ENCODE measurements around the gene KNCN.

Gene KNCN

GRCh38 chr1:46545784-46546183 lies 5.7 kb downstream of the KNCN start:
- H3K4me3 ChIP-seq (ENCODE audit: low read depth, low read length), result no peak overlapping the region
- TF ChIP-seq, protein P1, sequence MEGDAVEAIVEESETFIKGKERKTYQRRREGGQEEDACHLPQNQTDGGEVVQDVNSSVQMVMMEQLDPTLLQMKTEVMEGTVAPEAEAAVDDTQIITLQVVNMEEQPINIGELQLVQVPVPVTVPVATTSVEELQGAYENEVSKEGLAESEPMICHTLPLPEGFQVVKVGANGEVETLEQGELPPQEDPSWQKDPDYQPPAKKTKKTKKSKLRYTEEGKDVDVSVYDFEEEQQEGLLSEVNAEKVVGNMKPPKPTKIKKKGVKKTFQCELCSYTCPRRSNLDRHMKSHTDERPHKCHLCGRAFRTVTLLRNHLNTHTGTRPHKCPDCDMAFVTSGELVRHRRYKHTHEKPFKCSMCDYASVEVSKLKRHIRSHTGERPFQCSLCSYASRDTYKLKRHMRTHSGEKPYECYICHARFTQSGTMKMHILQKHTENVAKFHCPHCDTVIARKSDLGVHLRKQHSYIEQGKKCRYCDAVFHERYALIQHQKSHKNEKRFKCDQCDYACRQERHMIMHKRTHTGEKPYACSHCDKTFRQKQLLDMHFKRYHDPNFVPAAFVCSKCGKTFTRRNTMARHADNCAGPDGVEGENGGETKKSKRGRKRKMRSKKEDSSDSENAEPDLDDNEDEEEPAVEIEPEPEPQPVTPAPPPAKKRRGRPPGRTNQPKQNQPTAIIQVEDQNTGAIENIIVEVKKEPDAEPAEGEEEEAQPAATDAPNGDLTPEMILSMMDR (IDR thresholded peaks at IDR 0.05; ENCODE audit: borderline replicate concordance, insufficient read depth, low read depth, low read length), result no peak

GRCh38 chr1:46544561-46545240 lies 6.7 kb downstream of the KNCN start:
- no peak overlapping the region for H3K4me3 ChIP-seq (ENCODE audit: low read depth, low read length)
- TF ChIP-seq, protein P1 (IDR thresholded peaks at IDR 0.05; ENCODE audit: borderline replicate concordance, insufficient read depth, low read depth, low read length), result no peak

- TF ChIP-seq, protein P1 (IDR thresholded peaks at IDR 0.05; ENCODE audit: borderline replicate concordance, insufficient read depth, low read depth, low read length), result no peak
- no peak overlapping the region for H3K4me3 ChIP-seq (ENCODE audit: low read depth, low read length)
Observed at GRCh38 chr1:46543761-46544560, 7.5 kb downstream of the KNCN start.

DNA sequence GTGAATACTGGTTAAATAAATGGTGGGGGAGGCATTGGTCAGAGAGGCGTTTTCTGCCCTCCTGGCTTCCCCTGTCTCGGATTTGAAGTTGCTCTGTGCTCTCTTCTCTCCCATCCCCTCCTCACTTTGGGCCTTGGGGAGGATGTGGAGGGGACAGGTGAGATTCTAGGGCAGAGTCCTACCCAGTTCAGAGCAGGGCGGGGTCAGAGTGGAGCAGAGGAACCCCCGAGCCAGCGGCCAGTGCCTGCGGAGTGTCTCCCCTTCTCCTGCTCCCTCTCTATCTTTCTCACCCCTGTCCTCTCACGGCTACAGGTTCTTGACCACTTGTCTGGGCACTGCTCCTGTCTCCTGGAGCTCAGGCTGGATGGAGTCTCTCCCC lies 8.1 kb downstream of the KNCN start:
- no peak overlapping the region for H3K4me3 ChIP-seq (ENCODE audit: low read depth, low read length)
- TF ChIP-seq, protein P1 (IDR thresholded peaks at IDR 0.05; ENCODE audit: borderline replicate concordance, insufficient read depth, low read depth, low read length), result no peak

GRCh38 chr1:46539972-46540371 lies 11.5 kb downstream of the KNCN start:
- TF ChIP-seq, protein P1 (IDR thresholded peaks at IDR 0.05; ENCODE audit: borderline replicate concordance, insufficient read depth, low read depth, low read length), result no peak
- H3K4me3 ChIP-seq (ENCODE audit: low read depth, low read length), result no peak overlapping the region

GRCh38 chr1:46538147-46538546 lies 13.3 kb downstream of the KNCN start:
- H3K4me3 ChIP-seq (ENCODE audit: low read depth, low read length), result no peak overlapping the region
- TF ChIP-seq, protein P1 (IDR thresholded peaks at IDR 0.05; ENCODE audit: borderline replicate concordance, insufficient read depth, low read depth, low read length), result no peak

DNA sequence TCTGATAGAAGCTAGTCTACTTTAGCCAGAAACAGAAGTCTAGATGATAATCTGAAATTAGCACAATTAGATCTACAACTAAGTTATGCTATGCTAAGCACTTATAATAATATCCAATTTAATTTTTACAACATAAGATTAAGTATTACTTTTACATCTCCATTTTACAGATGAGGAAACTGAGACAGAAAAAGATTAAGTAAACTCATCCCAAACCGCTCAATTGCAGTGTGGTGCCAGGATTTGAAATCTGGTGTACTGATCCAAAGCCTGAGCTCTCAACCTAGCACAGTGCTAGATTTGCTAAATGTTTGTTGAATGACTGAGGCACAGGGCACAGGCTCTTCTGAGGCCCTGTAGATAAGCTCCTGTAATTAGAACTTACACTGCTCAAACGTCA lies 13.8 kb downstream of the KNCN start:
- TF ChIP-seq, protein P1 (IDR thresholded peaks at IDR 0.05; ENCODE audit: borderline replicate concordance, insufficient read depth, low read depth, low read length), result no peak
- H3K4me3 ChIP-seq (ENCODE audit: low read depth, low read length), result no peak overlapping the region

Measured in GM12875 (cell line).